ENCODE measurements around the gene C8G.
A peak's percentile ranks its signal among the peaks of the same experiment; 100 is the strongest.

Gene C8G

GRCh38 chr9:136944519-136945332 is at the start of gene C8G, which contains the start of gene FBXW5:
Gene C8G (plus strand): TSS chr9:136945243. CDS start chr9:136945321, 78 bp downstream.
Gene FBXW5 (minus strand): TSS chr9:136944738. CDS start chr9:136944083, 655 bp downstream.
- DNase-seq = peak; percentile 96

- DNase-seq = no peak
Measured at GRCh38 chr9:136896027-136896426, 49.0 kb upstream of the C8G start.

- no peak for DNase-seq
Measured at GRCh38 chr9:136898483-136899100, 46.5 kb upstream of the C8G start.

DNA sequence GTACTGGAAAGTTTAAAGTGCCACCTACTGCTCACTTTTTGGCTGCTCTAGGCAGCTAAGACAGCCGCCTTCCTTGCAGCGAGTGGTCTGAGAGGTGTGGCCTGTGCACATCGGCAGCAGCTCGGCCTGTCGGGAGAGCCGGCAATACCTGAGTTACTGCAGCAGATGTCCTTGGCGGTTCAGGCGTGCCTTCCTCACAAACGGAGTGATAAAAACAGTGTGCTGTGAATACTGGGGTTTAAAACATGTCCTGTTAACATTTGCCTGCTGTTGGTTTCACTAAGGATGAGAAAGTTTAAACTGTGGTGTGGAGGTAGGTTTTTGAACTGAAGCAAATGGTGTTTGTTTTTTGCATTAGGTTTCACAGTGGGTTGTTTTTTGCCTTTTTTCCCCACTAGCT is 45.8 kb upstream of the C8G start:
- DNase-seq = no peak

DNA sequence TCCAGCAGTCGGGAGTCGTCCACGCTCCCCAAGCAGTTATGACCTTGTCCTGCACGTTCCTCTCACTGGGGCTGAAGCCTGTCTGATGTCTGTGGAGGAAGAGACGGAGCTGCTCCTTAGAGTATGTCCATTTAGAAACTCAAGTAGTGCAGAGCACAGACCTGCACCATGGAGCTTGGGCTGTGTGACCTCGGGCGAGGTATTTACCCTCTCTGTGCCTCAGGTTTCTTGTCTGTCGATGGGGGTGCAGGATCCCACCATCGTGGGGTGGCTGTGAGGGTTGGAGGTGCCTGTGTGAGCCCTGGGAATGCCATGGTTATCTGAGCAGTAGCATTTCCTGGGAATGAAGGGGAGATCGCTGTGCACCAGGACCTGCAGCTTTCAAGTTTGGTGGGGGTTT is 44.5 kb upstream of the C8G start:
- no peak for DNase-seq

DNA sequence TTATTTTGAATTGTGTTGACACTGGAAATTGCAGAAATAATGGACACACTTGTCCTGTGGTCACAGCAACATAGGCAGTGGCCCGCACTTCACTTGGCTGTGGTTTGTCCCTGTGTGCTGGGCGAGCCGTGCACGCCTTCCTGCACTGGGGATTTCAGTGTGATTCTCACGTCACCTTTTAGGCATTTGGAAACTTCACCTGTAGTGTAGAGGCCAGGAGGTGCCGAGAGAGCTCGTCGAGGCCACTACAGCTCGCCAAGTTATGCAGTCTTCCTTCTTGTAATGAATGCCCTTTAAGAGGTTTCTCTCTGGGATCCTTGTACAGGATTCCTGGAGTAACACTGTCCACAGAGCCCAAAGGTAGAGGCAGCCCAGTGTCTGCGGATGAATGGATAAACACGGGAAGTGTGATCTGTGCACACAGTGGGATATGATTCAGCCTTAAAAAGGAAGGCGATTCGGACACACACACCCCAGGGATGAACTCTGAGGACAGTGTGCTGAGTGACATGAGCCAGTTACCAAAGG is 44.0 kb upstream of the C8G start:
- DNase-seq = no peak

- no peak for DNase-seq
Measured at GRCh38 chr9:136901516-136902258, 43.4 kb upstream of the C8G start.

GRCh38 chr9:136902259-136902821 is 42.7 kb upstream of the C8G start:
- no peak for DNase-seq

DNA sequence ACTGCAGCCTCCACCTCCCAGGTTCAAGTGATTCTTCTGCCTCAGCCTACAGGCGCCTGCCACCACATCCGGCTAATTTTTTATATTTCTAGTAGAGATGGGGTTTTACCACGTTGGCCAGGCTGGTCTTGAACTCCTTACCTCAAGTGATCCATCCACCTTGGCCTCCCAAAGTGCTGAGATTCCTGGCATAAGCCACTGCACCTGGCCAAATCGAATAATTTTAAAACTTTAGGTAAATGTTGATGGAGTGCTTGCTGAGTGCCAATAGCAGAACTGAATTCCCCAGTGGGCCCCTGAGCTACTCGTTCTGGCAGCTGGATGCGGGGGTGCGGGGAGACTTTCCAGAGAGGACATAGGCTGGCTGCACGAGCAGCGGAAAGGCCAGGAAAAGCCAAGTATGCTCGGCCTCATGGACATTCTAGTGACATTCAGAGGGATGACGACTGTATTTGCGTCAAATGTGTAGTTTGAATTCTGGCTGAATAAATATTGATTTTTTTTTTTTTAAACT is 41.9 kb upstream of the C8G start:
- DNase-seq = no peak

- no peak for DNase-seq
Measured at GRCh38 chr9:136906266-136906665, 38.8 kb upstream of the C8G start.

GRCh38 chr9:136907011-136907914 is 37.8 kb upstream of the C8G start:
- no peak for DNase-seq

- DNase-seq = no peak
Measured at GRCh38 chr9:136910197-136910900, 34.7 kb upstream of the C8G start.

- no peak for DNase-seq
Measured at GRCh38 chr9:136910901-136911245, 34.2 kb upstream of the C8G start.

GRCh38 chr9:136913701-136914438 is 31.2 kb upstream of the C8G start:
- no peak for DNase-seq

- no peak for DNase-seq
Measured at GRCh38 chr9:136915632-136916329, 29.3 kb upstream of the C8G start.

DNA sequence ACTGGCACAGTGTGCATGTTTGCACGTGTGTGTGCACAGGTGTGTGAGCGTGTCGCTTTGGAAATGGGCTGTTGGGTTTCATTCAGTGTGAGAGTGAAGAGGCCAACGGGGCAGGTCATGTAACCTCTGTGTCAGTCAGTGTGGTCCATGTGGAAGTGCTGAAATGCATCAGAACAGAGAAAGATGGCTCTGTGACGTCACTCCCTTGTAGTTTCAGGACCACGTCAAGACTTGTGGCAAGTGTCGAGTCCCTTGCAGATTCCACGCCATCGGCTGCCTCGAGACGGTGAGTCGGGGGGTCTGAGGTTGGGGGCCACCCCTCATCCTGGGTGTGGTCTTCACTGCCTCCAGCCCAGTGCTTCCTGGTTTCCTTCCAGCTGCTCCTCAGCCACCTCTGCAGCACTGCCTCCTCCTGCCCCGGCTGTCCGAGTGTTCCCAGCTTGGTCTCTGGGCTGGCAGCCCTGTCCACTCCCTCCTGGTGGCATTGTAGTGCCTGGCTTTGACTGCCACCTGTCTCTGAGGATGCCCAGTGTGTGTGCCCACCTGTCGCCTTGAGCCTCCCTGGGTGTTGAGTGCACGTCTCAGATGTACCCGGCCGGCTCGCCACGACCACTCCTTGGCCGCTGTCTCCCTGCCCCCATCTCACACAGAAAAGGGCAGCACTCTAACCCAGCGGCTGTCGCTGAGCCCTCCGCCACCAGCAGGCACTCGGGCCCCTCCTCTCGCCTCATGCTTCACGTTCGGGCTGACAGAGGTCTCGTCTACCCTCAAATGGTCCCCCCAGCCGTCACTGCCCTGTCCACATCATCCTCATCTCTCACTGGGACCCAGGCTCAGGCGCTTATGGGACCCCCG is 28.5 kb upstream of the C8G start:
- no peak for DNase-seq

DNA sequence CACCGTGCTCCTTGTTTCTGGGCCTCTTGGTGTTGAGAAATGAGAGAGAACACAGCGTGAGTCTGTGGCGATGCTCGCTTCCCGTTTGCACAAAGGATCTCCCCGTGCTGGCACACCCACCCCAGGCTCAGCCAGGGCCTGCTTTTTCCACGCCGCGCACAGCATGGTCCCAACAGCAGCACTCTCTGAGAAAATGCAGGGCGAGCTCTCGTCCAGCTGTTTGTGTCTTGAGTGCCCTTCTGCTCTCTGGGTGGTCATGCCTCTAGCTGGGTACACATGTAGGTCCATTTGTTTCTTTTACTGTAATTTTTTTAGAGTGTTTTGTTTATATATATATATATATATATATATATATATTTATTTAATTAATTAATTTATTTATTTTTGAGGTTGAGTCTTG is 27.1 kb upstream of the C8G start:
- no peak for DNase-seq

DNA sequence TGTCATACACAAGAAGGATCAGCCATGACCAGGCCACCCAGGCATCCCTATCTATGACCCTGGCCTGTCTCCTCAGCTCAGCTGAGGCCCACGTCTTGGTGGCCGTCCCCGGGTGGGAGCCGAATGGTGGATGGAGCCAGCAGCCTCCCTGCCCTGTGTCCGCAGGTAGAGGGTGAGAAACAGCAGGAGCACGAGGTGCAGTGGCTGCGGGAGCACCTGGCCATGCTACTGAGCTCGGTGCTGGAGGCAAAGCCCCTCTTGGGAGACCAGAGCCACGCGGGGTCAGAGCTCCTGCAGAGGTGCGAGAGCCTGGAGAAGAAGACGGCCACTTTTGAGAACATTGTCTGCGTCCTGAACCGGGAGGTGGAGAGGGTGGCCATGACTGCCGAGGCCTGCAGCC is 25.0 kb upstream of the C8G start:
- DNase-seq = no peak

DNA sequence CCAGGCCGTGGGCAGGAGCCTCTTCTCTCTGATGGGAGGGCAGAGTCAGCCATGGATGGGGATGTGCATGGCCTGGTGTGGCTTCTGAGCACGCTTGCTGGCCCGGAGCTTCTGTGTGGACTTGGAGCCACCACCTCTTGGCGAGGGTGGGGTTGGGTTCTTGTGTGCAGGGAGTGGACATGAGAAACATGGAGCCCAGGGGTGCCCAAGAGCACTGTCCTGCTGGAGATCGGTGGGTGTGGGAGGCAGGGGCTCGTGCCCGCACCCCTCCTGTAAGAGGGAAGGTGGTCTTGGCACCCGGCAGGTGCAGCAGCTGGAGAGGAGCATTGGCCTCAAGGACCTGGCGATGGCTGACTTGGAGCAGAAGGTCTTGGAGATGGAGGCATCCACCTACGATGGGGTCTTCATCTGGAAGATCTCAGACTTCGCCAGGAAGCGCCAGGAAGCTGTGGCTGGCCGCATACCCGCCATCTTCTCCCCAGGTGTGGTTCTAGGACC is 24.3 kb upstream of the C8G start:
- no peak for DNase-seq

All from left hindlimb (tissue), 1 donor.